ENCODE results near the gene DUSP7.

DUSP7 gene

GRCh38 chr3:52006017-52006819 lies 50.2 kb downstream of the DUSP7 start:
- Histone ChIP-seq H3K9ac (ENCODE audit: low read length) (no peak overlapping the region), H3K27me3 (ENCODE audit: control insufficient read depth in 1 of 2, insufficient read depth in 2 of 2, low read length in 2 of 2) (no peaks in the 10 kb centered on the region), H3K27ac (ENCODE audit: low read depth, low read length) (no peak overlapping the region), H3K4me3 (ENCODE audit: low read depth in 1 of 2, low read length in 2 of 2) (no peak overlapping the region), H3K4me1 (ENCODE audit: insufficient read depth, low read length) (no peaks in the 10 kb centered on the region), H3K9me3 (ENCODE audit: low read length) (no peaks in the 10 kb centered on the region), H3K36me3 (ENCODE audit: insufficient read depth, low read length) (no peaks in the 10 kb centered on the region)

- H3K36me3 ChIP-seq (ENCODE audit: insufficient read depth, low read length) = no peaks in the 10 kb centered on the region
- H3K4me1 ChIP-seq (ENCODE audit: insufficient read depth, low read length) = no peaks in the 10 kb centered on the region
- H3K27me3 ChIP-seq (ENCODE audit: control insufficient read depth in 1 of 2, insufficient read depth in 2 of 2, low read length in 2 of 2) = no peaks in the 10 kb centered on the region
- no peak overlapping the region for H3K4me3 ChIP-seq (ENCODE audit: low read depth in 1 of 2, low read length in 2 of 2)
- H3K9me3 ChIP-seq (ENCODE audit: low read length) = no peaks in the 10 kb centered on the region
- H3K27ac ChIP-seq (ENCODE audit: low read depth, low read length) = no peak overlapping the region
- H3K9ac ChIP-seq (ENCODE audit: low read length) = no peak overlapping the region
These were observed 50.8 kb downstream of the DUSP7 start for GRCh38 chr3:52005571-52005986.

GRCh38 chr3:52004906-52005395 lies 51.4 kb downstream of the DUSP7 start:
- Histone ChIP-seq H3K9me3 (ENCODE audit: low read length) (no peaks in the 10 kb centered on the region), H3K9ac (ENCODE audit: low read length) (no peak overlapping the region), H3K27ac (ENCODE audit: low read depth, low read length) (no peak overlapping the region), H3K4me3 (ENCODE audit: low read depth in 1 of 2, low read length in 2 of 2) (no peak overlapping the region), H3K27me3 (ENCODE audit: control insufficient read depth in 1 of 2, insufficient read depth in 2 of 2, low read length in 2 of 2) (peaks cover 0 to 6% of the 10 kb centered on the region in 2 donors), H3K36me3 (ENCODE audit: insufficient read depth, low read length) (no peaks in the 10 kb centered on the region), H3K4me1 (ENCODE audit: insufficient read depth, low read length) (no peaks in the 10 kb centered on the region)

- H3K9ac ChIP-seq (ENCODE audit: low read length) = no peak overlapping the region
- no peaks in the 10 kb centered on the region for H3K4me1 ChIP-seq (ENCODE audit: insufficient read depth, low read length)
- no peaks in the 10 kb centered on the region for H3K9me3 ChIP-seq (ENCODE audit: low read length)
- H3K4me3 ChIP-seq (ENCODE audit: low read depth in 1 of 2, low read length in 2 of 2) = no peak overlapping the region
- H3K27ac ChIP-seq (ENCODE audit: low read depth, low read length) = no peak overlapping the region
- H3K36me3 ChIP-seq (ENCODE audit: insufficient read depth, low read length) = no peaks in the 10 kb centered on the region
- H3K27me3 ChIP-seq (ENCODE audit: control insufficient read depth in 1 of 2, insufficient read depth in 2 of 2, low read length in 2 of 2) = peaks cover 0 to 7% of the 10 kb centered on the region in 2 donors
These were observed 52.1 kb downstream of the DUSP7 start for GRCh38 chr3:52004163-52004787.

- H3K9ac ChIP-seq (ENCODE audit: low read length) = no peak overlapping the region
- H3K27ac ChIP-seq (ENCODE audit: low read depth, low read length) = no peak overlapping the region
- peaks cover 0 to 7% of the 10 kb centered on the region in 2 donors for H3K27me3 ChIP-seq (ENCODE audit: control insufficient read depth in 1 of 2, insufficient read depth in 2 of 2, low read length in 2 of 2)
- no peak overlapping the region for H3K4me3 ChIP-seq (ENCODE audit: low read depth in 1 of 2, low read length in 2 of 2)
- H3K9me3 ChIP-seq (ENCODE audit: low read length) = no peaks in the 10 kb centered on the region
- no peaks in the 10 kb centered on the region for H3K36me3 ChIP-seq (ENCODE audit: insufficient read depth, low read length)
- no peaks in the 10 kb centered on the region for H3K4me1 ChIP-seq (ENCODE audit: insufficient read depth, low read length)
These were observed 53.6 kb downstream of the DUSP7 start for GRCh38 chr3:52002748-52003147.

GRCh38 chr3:52001443-52001974 lies 54.9 kb downstream of the DUSP7 start:
- Histone ChIP-seq H3K9me3 (ENCODE audit: low read length) (no peaks in the 10 kb centered on the region), H3K27ac (ENCODE audit: low read depth, low read length) (no peak overlapping the region), H3K36me3 (ENCODE audit: insufficient read depth, low read length) (no peaks in the 10 kb centered on the region), H3K4me1 (ENCODE audit: insufficient read depth, low read length) (no peaks in the 10 kb centered on the region), H3K4me3 (ENCODE audit: low read depth in 1 of 2, low read length in 2 of 2) (no peak overlapping the region), H3K27me3 (ENCODE audit: control insufficient read depth in 1 of 2, insufficient read depth in 2 of 2, low read length in 2 of 2) (peaks cover 0 to 7% of the 10 kb centered on the region in 2 donors), H3K9ac (ENCODE audit: low read length) (no peak overlapping the region)

- peaks cover 0 to 7% of the 10 kb centered on the region in 2 donors for H3K27me3 ChIP-seq (ENCODE audit: control insufficient read depth in 1 of 2, insufficient read depth in 2 of 2, low read length in 2 of 2)
- H3K9me3 ChIP-seq (ENCODE audit: low read length) = no peaks in the 10 kb centered on the region
- peaks cover 5% of the 10 kb centered on the region for H3K4me1 ChIP-seq (ENCODE audit: insufficient read depth, low read length)
- H3K36me3 ChIP-seq (ENCODE audit: insufficient read depth, low read length) = peaks cover 4% of the 10 kb centered on the region
- H3K27ac ChIP-seq (ENCODE audit: low read depth, low read length) = no peak overlapping the region
- no peak overlapping the region for H3K9ac ChIP-seq (ENCODE audit: low read length)
- H3K4me3 ChIP-seq (ENCODE audit: low read depth in 1 of 2, low read length in 2 of 2) = no peak overlapping the region
These were observed 56.5 kb downstream of the DUSP7 start for GRCh38 chr3:51999846-52000245.
